SK-N-SH (cell line): ENCODE data around the gene DGCR6L.
"Not testable (repeated sequence)": the region's sequence is repeated elsewhere in the genome, so short reads cannot be mapped to it uniquely, and the experiment has no call there.

Experiments used
- CHD2 ChIP-seq: fragments of 150-350 bp; IDR thresholded peaks from 2 replicates; pipeline ENCODE4 v1.6.1; 2018; ENCODE audit warnings: low read length; ENCODE audit not compliant: partially characterized antibody
- ELF1 ChIP-seq: IDR thresholded peaks from 2 replicates; pipeline ENCODE4 v1.4.0; 2012
- FOXJ3 ChIP-seq: sonication (generic); formaldehyde crosslinking; IDR thresholded peaks from 2 replicates; pipeline ENCODE4 v1.5.1; 2020; ENCODE audit warnings: mild to moderate bottlenecking, missing genetic modification reagents
- GATA2 ChIP-seq: sonication (generic); formaldehyde crosslinking; IDR thresholded peaks from 2 replicates; pipeline ENCODE4 v1.5.0; 2020; ENCODE audit warnings: mild to moderate bottlenecking, missing genetic modification reagents
- TAF1 ChIP-seq: IDR thresholded peaks from 2 replicates; pipeline ENCODE4 v1.6.1; 2012; ENCODE audit warnings: low read depth, mild to moderate bottlenecking, low read length, moderate library complexity, borderline replicate concordance
- TF ChIP-seq, protein P1 (sequence below): fragments of 200-600 bp; sonication (generic); IDR thresholded peaks from 2 replicates; pipeline ENCODE4 v1.6.1; 2017; ENCODE audit warnings: antibody characterized with exemption, mild to moderate bottlenecking, moderate library complexity
- TF ChIP-seq, protein P2 (sequence below): IDR thresholded peaks from 2 replicates; pipeline ENCODE4 v1.4.0; 2012; ENCODE audit warnings: low read depth

- TF ChIP-seq, protein P1, sequence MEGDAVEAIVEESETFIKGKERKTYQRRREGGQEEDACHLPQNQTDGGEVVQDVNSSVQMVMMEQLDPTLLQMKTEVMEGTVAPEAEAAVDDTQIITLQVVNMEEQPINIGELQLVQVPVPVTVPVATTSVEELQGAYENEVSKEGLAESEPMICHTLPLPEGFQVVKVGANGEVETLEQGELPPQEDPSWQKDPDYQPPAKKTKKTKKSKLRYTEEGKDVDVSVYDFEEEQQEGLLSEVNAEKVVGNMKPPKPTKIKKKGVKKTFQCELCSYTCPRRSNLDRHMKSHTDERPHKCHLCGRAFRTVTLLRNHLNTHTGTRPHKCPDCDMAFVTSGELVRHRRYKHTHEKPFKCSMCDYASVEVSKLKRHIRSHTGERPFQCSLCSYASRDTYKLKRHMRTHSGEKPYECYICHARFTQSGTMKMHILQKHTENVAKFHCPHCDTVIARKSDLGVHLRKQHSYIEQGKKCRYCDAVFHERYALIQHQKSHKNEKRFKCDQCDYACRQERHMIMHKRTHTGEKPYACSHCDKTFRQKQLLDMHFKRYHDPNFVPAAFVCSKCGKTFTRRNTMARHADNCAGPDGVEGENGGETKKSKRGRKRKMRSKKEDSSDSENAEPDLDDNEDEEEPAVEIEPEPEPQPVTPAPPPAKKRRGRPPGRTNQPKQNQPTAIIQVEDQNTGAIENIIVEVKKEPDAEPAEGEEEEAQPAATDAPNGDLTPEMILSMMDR: not testable (repeated sequence)
- TF ChIP-seq, protein P2, sequence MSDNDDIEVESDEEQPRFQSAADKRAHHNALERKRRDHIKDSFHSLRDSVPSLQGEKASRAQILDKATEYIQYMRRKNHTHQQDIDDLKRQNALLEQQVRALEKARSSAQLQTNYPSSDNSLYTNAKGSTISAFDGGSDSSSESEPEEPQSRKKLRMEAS: not testable (repeated sequence)
- TF ChIP-seq GATA2 (CRISPR knock-in tag); FOXJ3 (CRISPR knock-in tag); CHD2; ELF1; TAF1: not testable (repeated sequence)
Observed at GRCh38 chr22:20366841-20367240, 47.0 kb upstream of the DGCR6L start.
